Hematopoietic multipotent progenitor cell (in vitro differentiated cells): ENCODE data around the gene DARS2. TPM values are rescaled to one million over a fixed set of nuclear protein-coding genes. Genes with fewer than 3 reads are reported as not detected.

Experiments
- DNase-seq, 3 donors: peaks; one replicate each; pipeline ENCODE4 v3.0.0-alpha.2; 2011 to 2015; ENCODE audit warnings: low read depth in 2 of 3, low spot score in 2 of 3
- small RNA-seq: library from RNA; depleted of rRNA; stranded (forward); fragments of <200 nt; gene quantifications from one replicate; pipeline ENCODE3, GENCODE V24; 2012
- total RNA-seq: library from RNA; depleted of rRNA; stranded (reverse); fragments of >200 nt; gene quantifications from one replicate; pipeline ENCODE4 v1.2.3, GENCODE V29; 2012

Gene DARS2
- total RNA-seq, 1 donor = 10.8 TPM

- DNase-seq = no peak
Observed at GRCh38 chr1:173886746-173887611, 62.5 kb downstream of the DARS2 start.

DNA sequence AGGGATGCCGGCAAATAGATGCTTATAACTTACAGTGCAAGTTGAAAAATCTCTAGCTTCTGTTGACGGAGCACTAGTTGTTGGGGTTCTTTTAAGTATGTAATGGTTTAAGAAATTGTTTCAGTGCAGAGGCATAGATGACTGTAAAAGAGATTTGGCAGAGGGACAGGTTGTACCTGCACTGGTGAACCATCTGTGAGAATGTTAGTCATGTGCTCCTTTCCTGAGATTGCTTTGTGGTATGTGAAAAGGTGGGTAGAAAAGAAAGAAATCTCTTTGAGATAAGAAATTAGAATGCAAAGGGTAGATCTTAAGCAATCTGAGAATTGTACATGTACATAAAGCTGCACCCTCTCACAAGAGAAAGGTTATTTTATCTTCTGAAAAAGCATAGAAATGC, 63.2 kb downstream of the DARS2 start:
- no peak for DNase-seq

DNA sequence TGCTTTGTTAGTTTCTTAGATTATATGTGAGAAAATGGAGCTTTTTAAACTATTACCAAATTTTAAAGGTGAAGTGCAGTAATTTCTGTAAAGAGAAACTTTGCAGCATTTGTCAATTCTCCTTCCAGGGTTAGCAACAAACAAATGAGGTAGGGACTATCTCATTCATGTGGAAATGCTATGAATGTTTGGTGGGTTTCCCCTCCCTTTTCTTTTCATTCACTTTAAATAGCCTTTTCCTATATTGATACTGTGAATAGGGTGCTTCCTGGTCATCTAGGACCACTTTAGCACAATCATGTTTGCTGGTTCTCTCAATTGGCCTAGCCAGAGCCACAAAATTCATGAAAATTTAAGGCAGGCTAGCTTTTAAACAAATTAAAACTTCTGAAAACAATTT, 64.3 kb downstream of the DARS2 start:
- no peak for DNase-seq

DNA sequence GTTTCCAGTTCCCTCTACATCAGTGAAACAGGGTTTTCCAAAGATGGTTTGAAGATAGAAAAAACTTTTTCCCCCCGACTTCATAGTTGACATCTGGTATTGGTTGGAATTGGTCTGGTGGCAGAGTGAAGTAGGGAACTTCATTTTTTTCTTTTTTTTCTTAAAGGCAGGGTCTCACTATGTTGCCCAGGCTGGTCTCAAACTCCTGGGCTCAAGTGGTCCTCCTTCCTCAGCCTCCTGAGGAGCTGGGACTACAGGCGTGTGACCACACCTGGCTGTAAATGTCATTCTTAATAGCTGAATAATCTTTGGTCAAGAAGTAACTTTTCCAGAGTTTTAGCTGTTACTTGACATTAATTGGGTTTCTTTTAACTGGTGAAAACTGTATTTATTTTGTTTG, 65.4 kb downstream of the DARS2 start:
- no peak for DNase-seq

GRCh38 chr1:173893611-173894010, 69.1 kb downstream of the DARS2 start:
- DNase-seq = no peak

GRCh38 chr1:173894189-173894588, 69.7 kb downstream of the DARS2 start:
- DNase-seq = no peak

DNA sequence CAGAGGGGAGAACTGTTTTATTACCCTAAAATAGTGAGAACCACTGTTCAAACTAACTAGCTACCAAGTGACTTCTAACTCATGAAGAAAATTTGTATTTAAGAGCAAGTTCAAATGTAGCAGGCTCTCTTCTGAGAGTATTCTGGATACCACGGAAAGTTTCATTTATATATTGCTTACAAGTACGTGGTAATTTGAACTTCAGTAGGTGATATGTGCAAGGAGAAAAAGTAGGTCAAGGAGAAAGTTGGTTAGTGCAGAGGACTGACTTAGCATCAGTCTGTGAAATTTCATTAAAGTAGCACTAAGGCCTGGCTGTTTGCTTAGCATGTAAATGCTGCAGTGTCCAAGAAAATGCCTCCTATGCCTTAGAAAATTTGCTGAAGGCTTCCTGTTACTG, 76.0 kb downstream of the DARS2 start:
- no peak for DNase-seq

GRCh38 chr1:173900992-173901391, 76.5 kb downstream of the DARS2 start:
- DNase-seq = no peak

DNA sequence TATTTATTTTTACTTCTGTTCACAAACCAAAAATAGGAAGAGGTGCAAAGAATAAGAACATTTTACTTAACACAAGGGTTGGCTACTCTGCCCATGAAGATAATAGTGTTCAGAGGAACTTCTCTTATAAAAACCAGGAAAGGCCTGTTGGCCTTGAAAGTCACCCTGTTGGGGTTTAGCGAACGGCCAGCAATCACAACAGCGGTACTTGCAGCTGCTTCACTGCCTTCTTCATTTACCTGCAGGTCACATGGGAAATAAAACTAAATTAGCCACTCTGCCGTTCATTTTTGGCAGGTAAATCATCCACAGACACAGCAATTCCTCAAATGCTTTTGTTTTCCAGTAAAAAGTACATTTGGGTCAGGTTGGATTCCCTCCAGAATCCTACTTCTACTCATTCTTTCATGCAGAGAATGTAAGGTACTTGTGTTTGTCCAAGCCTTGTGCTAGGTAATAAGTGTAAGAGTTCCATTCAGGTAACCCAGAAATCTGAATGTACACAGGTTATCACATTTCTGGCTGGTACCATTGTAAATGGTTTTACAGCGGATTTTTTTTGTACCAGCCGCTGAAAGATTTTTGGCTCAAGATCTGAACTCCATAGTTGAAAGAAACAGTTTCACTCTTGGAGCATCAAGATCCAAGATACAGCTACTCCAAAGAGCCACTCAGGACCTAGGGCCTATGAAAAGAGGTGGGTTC, 79.5 kb downstream of the DARS2 start:
- no peak for DNase-seq

Small RNA genes within 50 kb of the gene (small RNA-seq; reads per million reads assigned to genes)
- gene RF00019 = not detected

Other genes starting within 250 kb of the DARS2 start
- not detected for gene SLC9C2, start 221.6 kb upstream of the DARS2 start, total RNA-seq
- gene TEX50, start 189.3 kb upstream of the DARS2 start, total RNA-seq = not detected
- gene ANKRD45, start 154.8 kb upstream of the DARS2 start, total RNA-seq = under 0.01 TPM
- 10.5 TPM for gene KLHL20, start 109.7 kb upstream of the DARS2 start, total RNA-seq
- gene CENPL, start 210 bp downstream of the DARS2 start, total RNA-seq = 4.0 TPM
- gene GAS5, start 43.3 kb downstream of the DARS2 start, total RNA-seq = 887 TPM
- gene ZBTB37, start 43.7 kb downstream of the DARS2 start, total RNA-seq = 6.5 TPM
- gene SERPINC1, start 92.7 kb downstream of the DARS2 start, total RNA-seq = under 0.01 TPM
- 28.0 TPM for gene RC3H1, start 197.7 kb downstream of the DARS2 start, total RNA-seq